HEK293 (cell line): ENCODE data around the gene LAMTOR4.
A peak's percentile ranks its signal among the peaks of the same experiment; 100 is the strongest.

Experiments
- BCL11A ChIP-seq: fragments of 450-650 bp; formaldehyde crosslinking; IDR thresholded peaks from 2 replicates; pipeline ENCODE4 v1.5.1; 2016; ENCODE audit warnings: low read depth, missing biosample characterization, missing genetic modification characterization
- GLIS2 ChIP-seq: fragments of 450-650 bp; formaldehyde crosslinking; IDR thresholded peaks from 2 replicates; pipeline ENCODE4 v1.5.1; 2016; ENCODE audit warnings: missing biosample characterization, missing genetic modification characterization
- KLF8 ChIP-seq: fragments of 450-650 bp; formaldehyde crosslinking; IDR thresholded peaks from 2 replicates; pipeline ENCODE4 v1.5.1; 2016; ENCODE audit warnings: missing biosample characterization, missing genetic modification characterization
- MZF1 ChIP-seq: fragments of 450-650 bp; formaldehyde crosslinking; IDR thresholded peaks from 2 replicates; pipeline ENCODE4 v1.5.1; 2017; ENCODE audit warnings: missing biosample characterization, missing genetic modification characterization, borderline replicate concordance
- PRDM1 ChIP-seq: fragments of 450-650 bp; formaldehyde crosslinking; IDR thresholded peaks from 2 replicates; pipeline ENCODE4; 2016; ENCODE audit warnings: missing biosample characterization, missing genetic modification characterization
- PRDM10 ChIP-seq: fragments of 450-650 bp; formaldehyde crosslinking; IDR thresholded peaks from 2 replicates; pipeline ENCODE4 v1.5.1; 2016; ENCODE audit warnings: missing biosample characterization, missing genetic modification characterization
- PRDM6 ChIP-seq: fragments of 450-650 bp; formaldehyde crosslinking; IDR thresholded peaks from 2 replicates; pipeline ENCODE4 v1.5.1; 2017; ENCODE audit warnings: missing biosample characterization, missing genetic modification characterization
- YY2 ChIP-seq: fragments of 450-650 bp; formaldehyde crosslinking; IDR thresholded peaks from 2 replicates; pipeline ENCODE4 v1.5.1; 2016; ENCODE audit warnings: missing biosample characterization, missing genetic modification characterization
- ZBTB17 ChIP-seq: fragments of 450-650 bp; formaldehyde crosslinking; IDR thresholded peaks from 2 replicates; pipeline ENCODE4 v1.5.1; 2016; ENCODE audit warnings: missing biosample characterization, missing genetic modification characterization
- ZBTB20 ChIP-seq: fragments of 450-650 bp; formaldehyde crosslinking; IDR thresholded peaks from 2 replicates; pipeline ENCODE4 v1.5.1; 2016; ENCODE audit warnings: missing biosample characterization, missing genetic modification characterization
- ZBTB7A ChIP-seq: fragments of 450-650 bp; formaldehyde crosslinking; IDR thresholded peaks from 2 replicates; pipeline ENCODE4 v1.5.1; 2016; ENCODE audit warnings: low read depth, missing biosample characterization, missing genetic modification characterization
- ZFP37 ChIP-seq: fragments of 450-650 bp; formaldehyde crosslinking; IDR thresholded peaks from 2 replicates; pipeline ENCODE4 v1.5.1; 2016; ENCODE audit warnings: missing biosample characterization, missing genetic modification characterization
- ZFP69B ChIP-seq: fragments of 450-650 bp; formaldehyde crosslinking; IDR thresholded peaks from 2 replicates; pipeline ENCODE4 v1.5.1; 2016; ENCODE audit warnings: missing biosample characterization, missing genetic modification characterization
- ZNF211 ChIP-seq: fragments of 450-650 bp; formaldehyde crosslinking; IDR thresholded peaks from 2 replicates; pipeline ENCODE4 v1.5.1; 2016; ENCODE audit warnings: low read depth, missing biosample characterization, missing genetic modification characterization
- ZNF26 ChIP-seq: fragments of 450-650 bp; formaldehyde crosslinking; IDR thresholded peaks from 2 replicates; pipeline ENCODE4 v1.5.1; 2016; ENCODE audit warnings: missing biosample characterization, missing genetic modification characterization
- ZNF366 ChIP-seq: fragments of 450-650 bp; formaldehyde crosslinking; conservative IDR thresholded peaks from 2 replicates; pipeline ENCODE4 v1.5.1; 2016; ENCODE audit warnings: missing biosample characterization, missing genetic modification characterization
- ZNF529 ChIP-seq: fragments of 450-650 bp; formaldehyde crosslinking; IDR thresholded peaks from 2 replicates; pipeline ENCODE4 v1.5.1; 2017; ENCODE audit warnings: missing genetic modification characterization, missing biosample characterization; ENCODE audit not compliant: insufficient replicate concordance
- ZNF548 ChIP-seq: fragments of 450-650 bp; formaldehyde crosslinking; IDR thresholded peaks from 2 replicates; pipeline ENCODE4 v1.5.1; 2016; ENCODE audit warnings: missing biosample characterization, missing genetic modification characterization
- ZNF600 ChIP-seq: fragments of 450-650 bp; formaldehyde crosslinking; IDR thresholded peaks from 2 replicates; pipeline ENCODE4 v1.5.1; 2016; ENCODE audit warnings: missing biosample characterization, missing genetic modification characterization
- ZNF677 ChIP-seq: fragments of 450-650 bp; IDR thresholded peaks from 2 replicates; pipeline ENCODE4 v1.5.0; 2018; ENCODE audit warnings: missing biosample characterization, mild to moderate bottlenecking, missing genetic modification characterization, moderate library complexity
- ZNF776 ChIP-seq: fragments of 450-650 bp; formaldehyde crosslinking; IDR thresholded peaks from 2 replicates; pipeline ENCODE4 v1.5.0; 2017; ENCODE audit warnings: missing biosample characterization, missing genetic modification characterization, borderline replicate concordance
- ZNF785 ChIP-seq: fragments of 450-650 bp; formaldehyde crosslinking; IDR thresholded peaks from 2 replicates; pipeline ENCODE4 v1.5.1; 2016; ENCODE audit warnings: missing biosample characterization, missing genetic modification characterization

LAMTOR4 gene

GRCh38 chr7:100130608-100131453, 17.9 kb upstream of the LAMTOR4 start (continued):
- TF ChIP-seq KLF8 (tag by site-specific recombination) (no peak; the same call in 1 of the 2 replicates), ZFP69B (tag by site-specific recombination) (peak; percentile 53), PRDM6 (no peak), YY2 (tag by site-specific recombination) (no peak), GLIS2 (tag by site-specific recombination) (peak; percentile 84), ZNF548 (tag by site-specific recombination) (no peak), BCL11A (tag by site-specific recombination) (no peak), ZNF211 (tag by site-specific recombination) (no peak), MZF1 (tag by site-specific recombination) (no peak), ZNF600 (tag by site-specific recombination) (no peak), PRDM1 (peak; percentile 91), PRDM10 (peak; percentile 17; the same call in 1 of the 2 replicates), ZBTB17 (tag by site-specific recombination) (peak; percentile 27; the same call in 1 of the 2 replicates), ZBTB20 (no peak), ZNF529 (tag by site-specific recombination) (no peak), ZNF26 (tag by site-specific recombination) (no peak), ZFP37 (no peak), ZBTB7A (tag by site-specific recombination) (no peak), ZNF677 (no peak), ZNF785 (no peak), ZNF366 (tag by site-specific recombination) (peak; percentile 99), ZNF776 (tag by site-specific recombination) (no peak)
